SK-N-SH treated with all-trans-retinoic acid at 6 μM for 48 hours (cell line): Measurements from ENCODE around the gene CIAPIN1.
"Not testable (repeated sequence)": the region's sequence is repeated elsewhere in the genome, so short reads cannot be mapped to it uniquely, and the experiment has no call there.

ENCODE experiments used
- ATAC-seq: fragments of 200-7000 bp; cut with Tn5 transposase; 3 replicates; pipeline ENCODE4 v1.9.1; 2020; ENCODE audit warnings: mild to moderate bottlenecking, moderate library complexity
- ARNTL ChIP-seq: fragments of 450-650 bp; formaldehyde crosslinking; IDR thresholded peaks from 2 replicates; pipeline ENCODE4 v1.5.0; 2020; ENCODE audit warnings: low read depth, mild to moderate bottlenecking, moderate library complexity, borderline replicate concordance
- BACH2 ChIP-seq: fragments of 250-450 bp; sonication (Bioruptor Pico); IDR thresholded peaks from 2 replicates; pipeline ENCODE4 v1.9.0; 2021; ENCODE audit warnings: mild to moderate bottlenecking, borderline replicate concordance
- CREB5 ChIP-seq: fragments of 250-450 bp; sonication (Bioruptor Pico); IDR thresholded peaks from 2 replicates; pipeline ENCODE4 v1.5.1; 2020; ENCODE audit warnings: low read depth, mild to moderate bottlenecking, moderate library complexity
- ESRRG ChIP-seq: fragments of 250-450 bp; sonication (Bioruptor Pico); IDR thresholded peaks from 2 replicates; pipeline ENCODE4 v1.6.1; 2021; ENCODE audit warnings: mild to moderate bottlenecking
- GLIS3 ChIP-seq: fragments of 250-450 bp; sonication (Bioruptor Pico); IDR thresholded peaks from 2 replicates; pipeline ENCODE4 v1.5.0; 2020; ENCODE audit warnings: mild to moderate bottlenecking, moderate library complexity
- ISL1 ChIP-seq: fragments of 250-450 bp; sonication (Bioruptor Pico); IDR thresholded peaks from 2 replicates; pipeline ENCODE4 v2.1.2; 2022; ENCODE audit warnings: mild to moderate bottlenecking, moderate library complexity
- OSR1 ChIP-seq: fragments of 250-450 bp; sonication (Bioruptor Pico); IDR thresholded peaks from 2 replicates; pipeline ENCODE4 v1.8.0; 2022; ENCODE audit warnings: moderate library complexity, mild to moderate bottlenecking, inconsistent platforms
- PATZ1 ChIP-seq: fragments of 250-450 bp; sonication (Bioruptor Pico); IDR thresholded peaks from 2 replicates; pipeline ENCODE4 v1.8.0; 2020; ENCODE audit warnings: mild to moderate bottlenecking, moderate library complexity, borderline replicate concordance
- POU6F1 ChIP-seq: fragments of 250-450 bp; sonication (Bioruptor Pico); IDR thresholded peaks from 2 replicates; pipeline ENCODE4 v1.8.0; 2021; ENCODE audit warnings: low read depth, mild to moderate bottlenecking, moderate library complexity, borderline replicate concordance
- RARB ChIP-seq: fragments of 250-450 bp; sonication (Bioruptor Pico); IDR thresholded peaks from 2 replicates; pipeline ENCODE4 v1.8.0; 2021; ENCODE audit warnings: mild to moderate bottlenecking, moderate library complexity
- TCF4 ChIP-seq: fragments of 250-450 bp; sonication (Bioruptor Pico); IDR thresholded peaks from 2 replicates; pipeline ENCODE4 v1.8.0; 2021; ENCODE audit warnings: mild to moderate bottlenecking, moderate library complexity, borderline replicate concordance
- TOX ChIP-seq: fragments of 250-450 bp; sonication (Bioruptor Pico); IDR thresholded peaks from 2 replicates; pipeline ENCODE4 v1.8.0; 2021; ENCODE audit warnings: mild to moderate bottlenecking, moderate library complexity, borderline replicate concordance
- TSHZ2 ChIP-seq: fragments of 250-450 bp; sonication (Bioruptor Pico); IDR thresholded peaks from 2 replicates; pipeline ENCODE4 v1.5.0; 2020; ENCODE audit warnings: mild to moderate bottlenecking, moderate library complexity
- ZC3H10 ChIP-seq: fragments of 250-450 bp; sonication (Bioruptor Pico); IDR thresholded peaks from 2 replicates; pipeline ENCODE4 v1.5.1; 2021; ENCODE audit warnings: mild to moderate bottlenecking, moderate library complexity
- ZFP3 ChIP-seq: fragments of 250-450 bp; sonication (Bioruptor Pico); IDR thresholded peaks from 2 replicates; pipeline ENCODE4 v1.5.0; 2020; ENCODE audit warnings: mild to moderate bottlenecking, moderate library complexity
- ZFP30 ChIP-seq: fragments of 450-650 bp; formaldehyde crosslinking; IDR thresholded peaks from 2 replicates; pipeline ENCODE4 v1.5.0; 2022; ENCODE audit warnings: mild to moderate bottlenecking, moderate library complexity
- ZNF565 ChIP-seq: fragments of 450-650 bp; formaldehyde crosslinking; conservative IDR thresholded peaks from 2 replicates; pipeline ENCODE4 v1.5.0; 2020; ENCODE audit warnings: low read depth, mild to moderate bottlenecking, moderate library complexity
- ZNF8 ChIP-seq: fragments of 450-650 bp; formaldehyde crosslinking; IDR thresholded peaks from 2 replicates; pipeline ENCODE4 v1.5.0; 2020; ENCODE audit warnings: mild to moderate bottlenecking, moderate library complexity

Gene CIAPIN1

GRCh38 chr16:57405097-57405496 is 42.1 kb downstream of the CIAPIN1 start (continued):
- no peak for TF ChIP-seq OSR1 (CRISPR knock-in tag)
- TF ChIP-seq ZNF565 (CRISPR knock-in tag), result no peak

GRCh38 chr16:57403965-57404817 is 43.0 kb downstream of the CIAPIN1 start, which contains the start of gene CCL17:
Gene CCL17, plus strand, starts transcription at chr16:57404767. Its CDS starts 9,166 bp downstream, at chr16:57413933.
- ATAC-seq, result no peak
- no peak for TF ChIP-seq ARNTL (CRISPR knock-in tag)
- TF ChIP-seq GLIS3 (CRISPR knock-in tag), result no peak
- TF ChIP-seq TOX (CRISPR knock-in tag), result no peak
- TF ChIP-seq OSR1 (CRISPR knock-in tag), result no peak
- no peak for TF ChIP-seq ESRRG
- no peak for TF ChIP-seq ISL1
- TF ChIP-seq ZNF565 (CRISPR knock-in tag), result no peak

- ATAC-seq, result no peak
- TF ChIP-seq ZFP30 (CRISPR knock-in tag) (no peak), TSHZ2 (no peak), POU6F1 (CRISPR knock-in tag) (no peak), ESRRG (no peak), PATZ1 (CRISPR knock-in tag) (no peak), ISL1 (no peak), ZFP3 (CRISPR knock-in tag) (no peak), OSR1 (CRISPR knock-in tag) (no peak), RARB (CRISPR knock-in tag) (no peak), ZC3H10 (CRISPR knock-in tag) (no peak), CREB5 (CRISPR knock-in tag) (no peak), ZNF8 (CRISPR knock-in tag) (no peak), TOX (CRISPR knock-in tag) (no peak), ARNTL (CRISPR knock-in tag) (no peak), TCF4 (CRISPR knock-in tag) (no peak), BACH2 (CRISPR knock-in tag) (no peak)
Observed at GRCh38 chr16:57401943-57402640, 45.1 kb downstream of the CIAPIN1 start.

GRCh38 chr16:57397493-57397892 is 49.7 kb downstream of the CIAPIN1 start:
- not testable (repeated sequence) for ATAC-seq
